ENCODE data around the gene AKIRIN1. TPM values are rescaled to one million over a fixed set of nuclear protein-coding genes. Genes with fewer than 3 reads are reported as not detected.
A peak's percentile ranks its signal among the peaks of the same experiment; 100 is the strongest.
"Not testable (repeated sequence)": the region's sequence is repeated elsewhere in the genome, so short reads cannot be mapped to it uniquely, and the experiment has no call there.

Gene AKIRIN1
- total RNA-seq, 2 donors from 2014 or later: 44.8 to 46.4 TPM

DNA sequence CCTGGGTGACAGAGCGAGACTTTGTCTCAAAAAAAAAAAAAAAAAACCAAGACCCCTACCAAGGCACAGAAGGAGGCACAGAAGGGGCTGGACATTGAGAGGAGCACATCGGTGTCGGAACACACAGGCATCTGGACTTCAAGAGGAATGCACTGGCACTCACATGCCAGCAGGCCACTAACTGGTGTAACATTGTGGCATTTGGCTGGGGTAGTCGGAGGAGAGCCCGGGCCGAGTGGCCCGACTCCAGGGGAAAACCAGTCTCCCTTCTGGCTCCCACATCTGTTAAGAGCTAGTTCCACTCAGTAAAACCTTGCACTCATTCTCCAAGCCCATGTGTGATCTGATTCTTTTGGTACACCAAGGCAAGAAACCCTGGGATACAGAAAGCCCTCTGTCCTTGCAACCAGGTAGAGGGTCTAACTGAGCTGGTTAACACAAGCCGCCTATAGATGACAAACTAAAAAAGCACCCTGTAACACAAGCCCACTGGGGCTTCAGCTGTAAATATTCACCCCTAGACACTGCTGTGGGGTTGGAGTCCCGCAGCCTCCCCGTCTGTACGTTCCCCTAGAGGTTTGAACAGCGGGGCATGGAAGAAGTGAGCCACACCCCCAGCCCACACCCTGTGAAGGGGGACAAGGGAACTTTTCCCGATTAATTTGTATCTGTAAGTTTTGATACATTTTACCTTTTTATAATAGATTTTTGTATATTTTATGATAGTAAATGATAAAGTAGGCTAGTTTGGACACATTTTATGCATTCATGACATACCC lies 17.2 kb upstream of the AKIRIN1 start:
- TF ChIP-seq, protein P1, sequence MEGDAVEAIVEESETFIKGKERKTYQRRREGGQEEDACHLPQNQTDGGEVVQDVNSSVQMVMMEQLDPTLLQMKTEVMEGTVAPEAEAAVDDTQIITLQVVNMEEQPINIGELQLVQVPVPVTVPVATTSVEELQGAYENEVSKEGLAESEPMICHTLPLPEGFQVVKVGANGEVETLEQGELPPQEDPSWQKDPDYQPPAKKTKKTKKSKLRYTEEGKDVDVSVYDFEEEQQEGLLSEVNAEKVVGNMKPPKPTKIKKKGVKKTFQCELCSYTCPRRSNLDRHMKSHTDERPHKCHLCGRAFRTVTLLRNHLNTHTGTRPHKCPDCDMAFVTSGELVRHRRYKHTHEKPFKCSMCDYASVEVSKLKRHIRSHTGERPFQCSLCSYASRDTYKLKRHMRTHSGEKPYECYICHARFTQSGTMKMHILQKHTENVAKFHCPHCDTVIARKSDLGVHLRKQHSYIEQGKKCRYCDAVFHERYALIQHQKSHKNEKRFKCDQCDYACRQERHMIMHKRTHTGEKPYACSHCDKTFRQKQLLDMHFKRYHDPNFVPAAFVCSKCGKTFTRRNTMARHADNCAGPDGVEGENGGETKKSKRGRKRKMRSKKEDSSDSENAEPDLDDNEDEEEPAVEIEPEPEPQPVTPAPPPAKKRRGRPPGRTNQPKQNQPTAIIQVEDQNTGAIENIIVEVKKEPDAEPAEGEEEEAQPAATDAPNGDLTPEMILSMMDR (IDR thresholded peaks at IDR 0.05): no peak
- Histone ChIP-seq H3K27me3 (no peaks in the 10 kb centered on the region), H3K36me3 (no peaks in the 10 kb centered on the region), H3K27ac (no peak overlapping the region), H3K4me3 (no peak overlapping the region), H3K4me1 (no peaks in the 10 kb centered on the region), H3K9me3 (no peaks in the 10 kb centered on the region)
- DNase-seq (ENCODE audit: low spot score): no peak

DNA sequence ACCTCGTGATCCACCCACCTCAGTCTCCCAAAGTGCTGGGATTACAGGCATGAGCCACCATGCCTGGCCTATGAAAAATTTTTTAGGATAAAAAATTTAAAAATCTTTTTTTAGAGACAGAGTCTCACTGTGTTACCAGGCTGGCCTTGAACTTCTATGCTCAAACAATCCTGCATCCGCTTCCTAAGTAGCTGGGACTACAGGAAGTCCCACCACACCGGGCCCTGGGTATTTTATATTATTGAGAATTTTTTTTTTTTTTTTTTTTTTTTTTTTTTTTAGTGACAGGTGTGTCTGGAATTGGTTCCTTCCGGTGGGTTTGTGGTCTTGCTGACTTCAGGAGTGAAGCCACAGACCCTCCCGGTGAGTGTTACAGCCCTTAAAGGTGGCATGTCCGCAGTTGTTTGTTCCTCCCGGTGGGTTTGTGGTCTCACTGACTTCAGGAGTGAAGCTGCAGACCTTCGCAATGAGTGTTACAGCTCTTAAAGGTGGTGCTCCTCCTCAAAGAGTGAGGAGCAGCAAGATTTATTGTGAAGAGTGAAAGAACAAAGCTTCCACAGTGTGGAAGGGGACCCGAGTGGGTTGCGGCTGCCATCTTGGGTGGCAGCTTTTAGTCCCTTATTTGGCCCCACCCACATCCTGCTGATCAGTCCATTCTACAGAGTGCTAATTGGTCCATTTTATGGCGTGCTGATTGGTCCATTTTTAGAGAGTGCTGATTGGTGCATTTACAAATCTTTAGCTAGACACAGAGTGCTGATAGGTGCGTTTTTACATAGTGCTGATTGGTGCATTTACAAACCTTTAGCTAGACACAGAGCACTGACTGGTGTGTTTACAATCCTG lies 13.5 kb upstream of the AKIRIN1 start:
- not testable (repeated sequence) for DNase-seq (ENCODE audit: low spot score); H3K4me1 ChIP-seq; H3K27me3 ChIP-seq; H3K36me3 ChIP-seq; H3K4me3 ChIP-seq; H3K27ac ChIP-seq; H3K9me3 ChIP-seq

DNA sequence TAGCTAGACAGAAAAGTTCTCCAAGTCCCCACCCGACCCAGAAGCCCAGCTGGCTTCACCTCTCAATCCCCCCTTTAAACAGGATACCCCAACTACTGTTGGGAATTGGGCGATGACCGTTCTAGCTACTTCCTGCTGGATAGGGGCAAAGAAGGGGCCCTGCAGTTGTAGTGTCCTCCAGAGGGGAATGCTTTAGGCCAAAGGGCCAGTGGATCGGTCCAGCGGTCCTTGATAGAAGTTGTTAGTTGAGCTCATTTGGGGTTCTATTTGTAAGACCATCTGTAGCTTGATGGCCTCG lies 12.9 kb upstream of the AKIRIN1 start:
- H3K36me3 ChIP-seq; H3K4me3 ChIP-seq; H3K9me3 ChIP-seq; DNase-seq (ENCODE audit: low spot score); H3K27me3 ChIP-seq; H3K4me1 ChIP-seq; H3K27ac ChIP-seq: not testable (repeated sequence)

DNA sequence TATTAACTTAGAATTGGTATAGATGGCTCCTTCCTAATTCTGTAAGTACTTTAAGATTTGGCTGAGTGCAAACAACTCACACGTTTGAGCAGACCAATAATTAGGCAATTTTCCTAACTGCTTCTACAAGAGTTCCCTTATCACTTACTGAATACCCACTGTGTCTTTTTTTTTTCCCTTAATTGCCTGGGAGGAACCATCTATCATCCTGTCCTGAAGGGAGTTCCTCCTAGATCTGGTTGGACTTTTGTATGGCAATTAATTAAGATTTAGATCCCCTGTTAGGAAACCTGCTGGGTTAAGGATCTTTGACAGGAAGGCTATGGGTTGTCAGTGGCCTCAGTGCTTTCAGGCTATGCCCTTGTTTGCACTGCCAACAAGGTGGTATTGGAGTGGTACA lies 11.7 kb upstream of the AKIRIN1 start:
- not testable (repeated sequence) for H3K27ac ChIP-seq; DNase-seq (ENCODE audit: low spot score); H3K9me3 ChIP-seq; H3K27me3 ChIP-seq; H3K4me1 ChIP-seq; H3K36me3 ChIP-seq; H3K4me3 ChIP-seq

DNA sequence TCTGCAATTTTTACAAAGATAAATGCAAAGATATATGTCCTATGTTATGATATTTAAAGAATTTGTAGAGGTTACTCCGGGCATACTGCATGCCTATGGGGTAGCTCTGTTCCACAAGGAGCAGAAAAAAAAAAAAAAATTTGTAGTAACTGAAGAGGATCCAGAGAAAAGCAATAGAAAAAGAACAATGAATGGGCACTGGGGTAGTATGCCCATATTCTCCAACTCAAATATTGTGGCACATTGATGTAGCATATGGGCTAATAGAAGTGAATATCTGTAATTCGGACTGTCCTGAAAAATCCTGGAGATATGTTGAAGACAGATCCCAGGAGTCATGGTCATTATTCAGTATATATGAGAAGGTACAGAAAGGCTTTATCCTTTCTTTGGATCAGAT lies 1.1 kb upstream of the AKIRIN1 start:
- no peaks in the 10 kb centered on the region for H3K36me3 ChIP-seq
- TF ChIP-seq, protein P1 (IDR thresholded peaks at IDR 0.05): no peak

DNA sequence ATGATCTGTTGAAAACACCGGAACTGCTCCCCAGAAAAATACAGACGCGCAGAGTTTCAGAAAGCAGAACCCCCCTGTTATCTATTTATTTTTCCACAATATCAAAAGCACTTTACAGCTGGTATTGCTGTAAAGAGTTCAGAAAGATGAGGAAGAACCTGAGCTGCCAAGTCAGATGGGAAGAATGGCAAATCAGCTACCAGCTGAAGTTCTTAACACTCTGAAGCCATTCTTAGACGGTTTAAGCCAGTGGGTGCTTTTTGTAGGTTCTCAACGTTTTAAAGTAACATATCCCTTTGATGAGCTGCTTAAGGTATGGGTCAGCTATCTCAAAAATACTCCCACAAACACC lies 714 bp upstream of the AKIRIN1 start:
- Histone ChIP-seq H3K36me3 (no peaks in the 10 kb centered on the region), H3K4me1 (peaks cover 0 to 35% of the 10 kb centered on the region in 2 donors), H3K4me3 (peak overlapping the region; percentile 100), H3K27ac (peak overlapping the region; percentile 95 to 97), H3K9me3 (no peaks in the 10 kb centered on the region), H3K27me3 (no peaks in the 10 kb centered on the region)
- DNase-seq (ENCODE audit: low spot score): no peak
- TF ChIP-seq, protein P1 (IDR thresholded peaks at IDR 0.05): no peak

More for the DNA sequence above, 1.1 kb upstream of the AKIRIN1 start:
- no peaks in the 10 kb centered on the region for H3K9me3 ChIP-seq
- no peaks in the 10 kb centered on the region for H3K27me3 ChIP-seq
- no peak for DNase-seq (ENCODE audit: low spot score)
- H3K4me3 ChIP-seq: no peak overlapping the region
- H3K4me1 ChIP-seq: peaks cover 0 to 34% of the 10 kb centered on the region in 2 donors
- peak overlapping the region in 1 of 2 donors; percentile 97 for H3K27ac ChIP-seq

DNA sequence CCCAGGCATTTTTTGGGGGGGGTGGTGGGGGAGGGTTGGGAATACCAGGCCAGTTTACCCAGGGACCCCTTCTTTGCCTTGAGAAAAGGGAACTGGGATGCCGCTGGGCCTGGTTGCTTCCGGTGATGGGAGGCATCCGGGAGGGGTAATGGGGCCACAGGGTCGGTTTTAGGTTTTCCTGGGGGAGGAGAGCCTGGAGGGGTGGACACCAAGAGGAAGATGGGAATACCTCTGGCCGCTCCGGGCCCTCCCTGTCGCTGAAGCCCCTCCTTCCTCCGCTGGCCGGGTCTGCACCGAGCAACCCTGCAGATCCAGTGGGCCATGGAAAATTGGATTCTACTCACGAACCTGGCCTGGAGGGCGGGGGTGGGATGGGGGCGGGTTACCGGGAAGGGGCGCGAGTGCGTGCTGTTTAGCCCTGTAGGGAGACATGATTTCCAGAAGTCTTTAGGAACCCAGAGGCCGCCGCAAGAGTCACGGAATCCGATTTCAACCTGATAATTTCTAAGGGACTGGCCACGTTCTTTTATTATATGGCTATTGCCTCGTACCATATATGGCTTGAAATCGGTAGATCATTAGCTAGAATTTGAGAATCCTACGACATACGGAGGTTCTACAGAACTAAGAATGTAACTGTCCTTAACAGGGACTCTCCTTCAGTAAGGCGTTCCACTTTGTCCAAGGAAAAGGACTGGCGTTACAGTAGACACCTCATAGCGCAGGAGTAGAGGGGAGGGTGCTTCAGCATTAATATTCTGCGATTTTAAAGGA lies 749 bp downstream of the AKIRIN1 start:
- Histone ChIP-seq H3K4me3 (peak overlapping the region; percentile 100), H3K27ac (peak overlapping the region; percentile 95 to 97), H3K9me3 (no peaks in the 10 kb centered on the region), H3K36me3 (peaks cover 7% of the 10 kb centered on the region), H3K27me3 (no peaks in the 10 kb centered on the region), H3K4me1 (peaks cover 0 to 43% of the 10 kb centered on the region in 2 donors)
- TF ChIP-seq, protein P1 (IDR thresholded peaks at IDR 0.05): no peak
- DNase-seq (ENCODE audit: low spot score): peak; percentile 59
